B cell (primary cell): ENCODE data around the gene PRLR. TPM values are rescaled to one million over a fixed set of nuclear protein-coding genes. Genes with fewer than 3 reads are reported as not detected.

Experiments
- ATAC-seq: fragments of 200-7000 bp; cut with Tn5 transposase; one replicate; pipeline ENCODE4 v1.10.0; 2021; ENCODE audit warnings: low read depth, mild to moderate bottlenecking, moderate number of reproducible peaks, moderate library complexity
- CTCF ChIA-PET: fragments of 350-600 bp; sonication (Branson Sonifier 250); formaldehyde crosslinking; loops from one replicate; lab custom pipeline; 2021; ENCODE audit warnings: antibody characterized with exemption, inconsistent platforms; lab: Charles Lee
- POLR2A ChIA-PET: fragments of 350-600 bp; sonication (Branson Sonifier 250); formaldehyde crosslinking; loops from one replicate; lab custom pipeline; 2021; ENCODE audit warnings: antibody characterized with exemption; lab: Charles Lee
- DNase-seq: peaks from one replicate; pipeline ENCODE4 v3.0.0; 2013
- H2AFZ ChIP-seq: 2 replicates; pipeline ENCODE4 v1.6.1; 2012; ENCODE audit warnings: mild to moderate bottlenecking, low read depth, low read length; ENCODE audit not compliant: insufficient read depth, poor library complexity, severe bottlenecking
- H3K27ac ChIP-seq, 2 donors: 1 replicate in 1 of 2; 2 replicates in 1 of 2; pipeline ENCODE4 v1.5.1; 2012 to 2013; ENCODE audit warnings: low read length in 2 of 2, mild to moderate bottlenecking in 2 of 2, moderate library complexity in 1 of 2
- H3K27me3 ChIP-seq, 4 experiments: fragments of 200-600 bp in 1 of 4; sonication (generic) in 1 of 4; replicated peaks in 1 of 4; 1 replicate in 2 of 4; 2 replicates in 2 of 4; pipeline versions ENCODE4 v1.6.1 to v1.7.0; 2013 to 2016; ENCODE audit warnings: low read length in 3 of 4, mild to moderate bottlenecking in 2 of 4, mixed read lengths in 1 of 4, moderate library complexity in 1 of 4; ENCODE audit not compliant: insufficient read depth in 4 of 4, control insufficient read depth in 3 of 4; ENCODE audit errors: control extremely low read depth in 1 of 4
- H3K36me3 ChIP-seq, 2 experiments: replicated peaks in 1 of 2; 1 replicate in 1 of 2; 2 replicates in 1 of 2; pipeline versions ENCODE4 v1.6.1 to v1.7.1; 2013; ENCODE audit warnings: low read length in 1 of 2; ENCODE audit not compliant: insufficient read depth in 2 of 2, control insufficient read depth in 1 of 2; ENCODE audit errors: control extremely low read depth in 1 of 2, extremely low read depth in 1 of 2
- H3K4me1 ChIP-seq, 2 donors: fragments of 200-600 bp in 1 of 2; sonication (generic) in 1 of 2; 1 replicate in 1 of 2; 2 replicates in 1 of 2; pipeline versions ENCODE4 v1.5.1 to v1.6.1; 2013 to 2017; ENCODE audit warnings: low read length in 2 of 2; ENCODE audit not compliant: control insufficient read depth in 2 of 2, insufficient read depth in 2 of 2
- H3K4me2 ChIP-seq: replicated peaks from 2 replicates; pipeline ENCODE3; 2012; ENCODE audit warnings: mild to moderate bottlenecking, low read depth, low read length; ENCODE audit not compliant: poor library complexity, severe bottlenecking
- H3K4me3 ChIP-seq, 5 experiments: fragments of 200-600 bp in 1 of 5; sonication (generic) in 1 of 5; 1 replicate in 3 of 5; 2 replicates in 2 of 5; pipeline versions ENCODE4 v1.5.1 to v1.7.0; 2011 to 2016; ENCODE audit warnings: low read length in 4 of 5, mild to moderate bottlenecking in 4 of 5, low read depth in 2 of 5, control low read depth in 1 of 5, moderate library complexity in 1 of 5; ENCODE audit not compliant: insufficient read depth in 1 of 5; ENCODE audit errors: control extremely low read depth in 1 of 5, extremely low read depth in 1 of 5
- H3K79me2 ChIP-seq: fragments of 200-600 bp; sonication (generic); one replicate; pipeline ENCODE4 v1.6.0; 2016; ENCODE audit warnings: low read length; ENCODE audit not compliant: control insufficient read depth, insufficient read depth
- H3K9ac ChIP-seq: fragments of 200-600 bp; sonication (generic); 2 replicates; pipeline ENCODE4 v1.6.1; 2017; ENCODE audit warnings: mild to moderate bottlenecking, low read length, moderate library complexity
- H3K9me3 ChIP-seq, 3 donors: one replicate each; pipeline versions ENCODE4 v1.6.1 to v1.7.1; 2013; ENCODE audit warnings: low read length in 2 of 3; ENCODE audit not compliant: control insufficient read depth in 2 of 3, insufficient read depth in 1 of 3; ENCODE audit errors: control extremely low read depth in 1 of 3
- H4K20me1 ChIP-seq: 2 replicates; pipeline ENCODE4 v1.6.0; 2012; ENCODE audit warnings: mild to moderate bottlenecking, low read length; ENCODE audit not compliant: insufficient read depth, control insufficient read depth, poor library complexity, severe bottlenecking
- H3K27ac Mint-ChIP-seq: one replicate; pipeline ENCODE4 v1.8.0; 2021; ENCODE audit warnings: mixed read lengths
- H3K27me3 Mint-ChIP-seq: one replicate; pipeline ENCODE4 v1.8.0; 2021; ENCODE audit warnings: mixed read lengths
- H3K4me1 Mint-ChIP-seq: one replicate; pipeline ENCODE4 v1.8.0; 2021; ENCODE audit warnings: mixed read lengths
- H3K4me3 Mint-ChIP-seq: one replicate; pipeline ENCODE4 v1.8.0; 2021; ENCODE audit warnings: mixed read lengths
- H3K9me3 Mint-ChIP-seq: one replicate; pipeline ENCODE4 v1.8.0; 2022; ENCODE audit warnings: mixed read lengths; ENCODE audit not compliant: insufficient read depth
- CTCF ChIP-seq: fragments of 200-600 bp; IDR thresholded peaks from one replicate; pipeline ENCODE4 v1.8.0; 2022; ENCODE audit warnings: antibody characterized with exemption, mild to moderate bottlenecking
- EZH2 ChIP-seq: IDR thresholded peaks from 2 replicates; pipeline ENCODE4 v1.6.1; 2012; ENCODE audit warnings: borderline replicate concordance, low read depth, mild to moderate bottlenecking, moderate library complexity, low read length; ENCODE audit not compliant: insufficient read depth, poor library complexity, severe bottlenecking
- WGBS: methylation state at CpG from one replicate; pipeline ENCODE4 v1.1.5; 2013; ENCODE audit warnings: missing lambda C conversion rate; ENCODE audit not compliant: insufficient coverage; 5-methylcytosine and 5-hydroxymethylcytosine counted together
- intact Hi-C: fragments of 100-400 bp; cut with micrococcal nuclease; formaldehyde crosslinking; loops from one replicate; pipeline ENCODE4 v1.10.0; 2022
- polyA plus RNA-seq: library from polyadenylated mRNA; depleted of rRNA; stranded (reverse); fragments of >200 nt; gene quantifications from 2 replicates; pipeline ENCODE4 v1.2.3, GENCODE V29; 2012
- total RNA-seq, 2 donors: library from RNA; stranded (reverse); fragments of 120-200 nt in 1 of 2; gene quantifications; 1 replicate in 1 of 2; 2 replicates in 1 of 2; pipeline versions ENCODE4 v1.2.3 to v1.2.4, GENCODE V29; 2013 to 2022

PRLR gene
- total and polyA plus RNA-seq, 2 donors (not counting 1 experiment from before 2014, with no cell fraction given): 0.39 TPM; not detected in 1

- Mint-ChIP-seq H3K9me3 (no peaks in the 10 kb centered on the region), H3K4me1 (no peaks in the 10 kb centered on the region), H3K27me3 (peaks cover 38% of the 10 kb centered on the region), H3K4me3 (no peak overlapping the region), H3K27ac (no peak overlapping the region)
- no peak for ATAC-seq
- intact Hi-C loops: no loop called here
- Histone ChIP-seq H3K4me2 (no peak overlapping the region), H3K4me1 (no peaks in the 10 kb centered on the region), H3K9me3 (no peaks in the 10 kb centered on the region), H3K36me3 (no peaks in the 10 kb centered on the region), H3K27me3 (peaks cover 0 to 8% (median 4%) of the 10 kb centered on the region in 4 experiments), H2AFZ (no peak overlapping the region), H4K20me1 (no peaks in the 10 kb centered on the region), H3K79me2 (no peaks in the 10 kb centered on the region), H3K27ac (no peak overlapping the region), H3K9ac (no peak overlapping the region), H3K4me3 (no peak overlapping the region)
- CTCF ChIA-PET: no interaction called here
- WGBS: 64% methylated on average over 1 of the region's 2 CpGs
- TF ChIP-seq CTCF: no peak
- TF ChIP-seq EZH2: no peak
- POLR2A ChIA-PET: no interaction called here
- DNase-seq: no peak
Measured at GRCh38 chr5:35009019-35009418, 221.3 kb downstream of the PRLR start.

GRCh38 chr5:35004771-35005170 lies 225.5 kb downstream of the PRLR start:
- Mint-ChIP-seq H3K4me1 (no peaks in the 10 kb centered on the region), H3K27me3 (peaks cover 41% of the 10 kb centered on the region), H3K4me3 (no peak overlapping the region), H3K27ac (no peak overlapping the region), H3K9me3 (no peaks in the 10 kb centered on the region)
- intact Hi-C loops: no loop called here
- Histone ChIP-seq H3K9ac (no peak overlapping the region), H3K4me3 (no peak overlapping the region), H3K27ac (no peak overlapping the region), H2AFZ (no peak overlapping the region), H3K4me1 (no peaks in the 10 kb centered on the region), H4K20me1 (no peaks in the 10 kb centered on the region), H3K27me3 (peaks cover 0 to 11% (median 5%) of the 10 kb centered on the region in 4 experiments), H3K79me2 (no peaks in the 10 kb centered on the region), H3K36me3 (no peaks in the 10 kb centered on the region), H3K9me3 (peaks cover 0 to 3% (median 0%) of the 10 kb centered on the region in 3 donors), H3K4me2 (no peak overlapping the region)
- no peak for ATAC-seq
- TF ChIP-seq EZH2 (no peak), CTCF (no peak)
- ChIA-PET CTCF (interaction anchor here (2.1 kb wide), 1 partner anchor 482 kb away, joined by 22 read pairs; no protein-coding TSS in a partner anchor), POLR2A (no interaction called here)
- 100% methylated on average over 1 of the region's 1 CpG for WGBS
- no peak for DNase-seq
